IPS-NIHi11 (cell line): ENCODE data around the gene POMP.
A peak's percentile ranks its signal among the peaks of the same experiment; 100 is the strongest.
"Not testable (repeated sequence)": the region's sequence is repeated elsewhere in the genome, so short reads cannot be mapped to it uniquely, and the experiment has no call there.

Experiments
- DNase-seq: peaks from one replicate; pipeline ENCODE4 v3.0.0; 2012; ENCODE audit warnings: mixed read lengths, low spot score

Gene POMP

DNA sequence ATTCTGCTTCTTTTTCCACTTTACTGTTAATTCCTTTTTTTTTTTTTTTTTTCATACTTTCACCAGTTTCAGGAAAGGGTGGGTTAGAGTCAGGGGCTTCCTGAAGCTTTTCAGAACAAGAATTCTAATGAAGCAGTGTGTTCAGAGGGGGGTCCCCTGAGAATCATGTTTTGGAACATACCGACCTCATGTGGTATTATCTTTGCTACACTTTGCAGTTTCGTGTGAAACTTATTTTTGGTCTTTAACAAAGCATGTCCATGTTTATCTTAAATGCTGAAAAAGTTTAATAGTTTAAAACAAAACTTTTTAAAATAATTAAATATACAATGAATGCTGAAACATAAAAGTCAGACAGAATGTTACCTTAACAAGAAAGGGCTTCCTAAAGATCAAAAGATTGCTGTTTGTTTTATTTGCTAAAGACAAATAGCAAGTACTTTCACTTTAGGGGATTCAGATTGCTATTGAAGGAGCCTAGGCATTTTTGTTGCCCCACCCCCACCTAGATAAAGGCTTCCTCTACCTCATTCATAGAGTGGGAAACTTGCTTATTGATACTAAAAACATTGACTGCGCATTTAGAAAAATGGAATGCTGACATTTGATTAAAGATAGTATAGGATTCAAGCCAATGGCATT lies 21.1 kb upstream of the POMP start:
- DNase-seq, result no peak

DNA sequence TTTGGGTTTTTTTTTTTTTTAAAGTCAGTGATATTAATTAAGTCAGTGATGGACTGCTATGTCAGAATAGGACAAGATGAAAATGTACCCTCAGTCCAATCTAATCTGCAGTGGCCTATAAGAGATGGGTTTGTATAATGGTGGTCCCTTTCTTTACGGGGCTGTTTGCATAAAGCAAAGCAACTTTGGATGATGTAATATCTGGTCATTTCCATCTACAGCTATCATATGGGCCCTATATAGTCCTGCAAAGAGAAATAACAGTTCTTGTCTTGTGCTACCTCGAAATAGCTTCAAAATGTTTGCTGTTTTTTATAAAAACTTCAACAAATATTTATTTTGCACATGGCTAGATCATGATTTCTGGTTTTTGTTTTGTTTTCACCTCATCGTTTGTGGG lies 20.2 kb upstream of the POMP start:
- no peak for DNase-seq

DNA sequence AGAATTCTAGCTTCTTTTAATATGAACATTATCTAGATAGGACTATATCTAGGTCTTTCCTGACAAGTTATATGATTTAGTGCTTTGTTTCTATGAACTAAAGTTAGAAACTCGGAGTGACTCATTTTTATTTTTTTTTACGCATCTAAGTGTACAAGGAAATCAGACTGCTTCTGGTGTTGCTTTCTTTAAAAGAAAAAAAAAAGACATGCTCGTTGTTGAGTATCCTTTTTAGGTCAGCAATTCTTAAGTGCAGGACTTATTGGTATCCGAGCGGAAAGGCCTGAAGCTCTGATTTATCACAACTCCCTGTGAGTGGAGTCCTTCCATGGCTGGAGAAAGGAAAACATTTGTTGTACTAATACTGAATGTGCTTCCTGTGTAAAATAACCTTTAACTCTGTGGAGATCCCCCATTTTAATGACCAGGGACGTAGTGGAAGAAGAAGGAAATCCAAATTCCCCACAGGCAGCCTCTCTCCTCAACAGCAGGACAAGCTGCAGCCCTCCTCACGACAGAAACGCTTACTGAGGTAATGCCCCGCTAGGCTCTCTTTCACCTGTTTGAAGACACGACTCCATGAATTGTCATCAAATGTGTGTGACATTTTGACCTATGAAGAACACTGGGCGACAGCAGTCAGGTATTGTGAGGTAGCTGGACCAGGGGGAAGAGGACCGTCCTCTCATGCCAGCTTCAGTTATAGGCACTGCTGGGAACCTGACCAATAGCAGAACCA lies 17.9 kb upstream of the POMP start:
- DNase-seq, result no peak

DNA sequence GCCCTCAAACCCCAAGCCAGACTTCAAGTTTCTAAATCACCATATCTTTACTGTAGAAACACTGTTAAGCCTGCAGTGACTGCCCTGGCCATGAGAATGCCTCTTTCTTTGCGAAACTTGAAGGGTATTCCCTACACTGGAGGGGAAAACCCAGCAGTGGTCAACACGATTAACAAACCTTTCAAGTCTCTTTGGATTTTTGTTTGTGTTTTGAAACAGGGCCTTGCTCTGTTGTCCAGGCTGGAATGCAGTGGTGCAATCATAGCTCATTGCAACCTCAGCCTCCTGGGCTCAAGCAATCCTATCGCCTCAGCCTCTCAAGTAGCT lies 17.4 kb upstream of the POMP start:
- DNase-seq, result no peak

DNA sequence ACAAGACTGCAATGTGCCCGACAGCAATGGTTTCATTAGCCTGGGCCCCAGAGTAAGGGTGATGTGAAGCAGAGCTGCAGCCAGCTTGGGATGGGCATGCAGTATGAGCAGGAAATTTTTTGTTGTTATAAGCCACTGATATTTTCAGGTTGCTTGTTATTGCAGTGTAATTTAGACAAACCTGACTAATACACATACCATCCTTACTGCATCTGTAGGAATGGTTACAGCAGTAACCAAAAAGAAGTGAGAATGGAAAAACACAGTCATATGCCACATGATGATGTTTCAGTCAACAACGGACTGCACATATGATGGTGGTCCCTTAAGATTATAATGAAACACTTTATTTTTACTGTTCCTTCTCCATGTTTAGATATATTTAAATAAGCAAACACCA lies 8.6 kb upstream of the POMP start:
- no peak for DNase-seq

DNA sequence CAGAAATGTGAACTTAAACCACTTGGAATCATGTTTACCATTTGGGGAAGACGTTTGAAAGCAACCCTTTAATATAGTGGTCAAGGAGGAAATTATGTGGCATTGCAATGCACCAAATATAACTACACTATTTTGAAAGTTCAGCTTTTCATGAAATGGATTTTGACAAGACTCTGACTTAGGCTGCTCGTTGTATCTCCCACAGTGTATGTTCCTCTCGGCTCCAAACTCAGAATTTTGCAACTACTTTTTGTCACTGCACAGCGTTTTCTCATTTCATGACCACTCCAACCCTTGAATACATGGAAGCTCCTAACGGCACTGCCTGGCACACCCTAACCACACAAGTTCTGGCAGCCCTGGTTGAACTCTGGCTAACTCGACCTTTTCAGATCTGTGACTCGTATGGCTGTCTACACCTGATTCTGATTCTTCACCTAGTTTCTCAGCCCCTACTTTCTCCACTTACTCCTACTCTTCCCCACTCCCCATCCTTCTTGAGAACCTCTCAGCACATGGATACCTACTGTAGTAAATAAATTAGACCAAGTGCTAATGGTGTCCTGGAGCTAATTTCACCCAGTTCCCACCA lies 7.0 kb upstream of the POMP start:
- DNase-seq, result no peak

DNA sequence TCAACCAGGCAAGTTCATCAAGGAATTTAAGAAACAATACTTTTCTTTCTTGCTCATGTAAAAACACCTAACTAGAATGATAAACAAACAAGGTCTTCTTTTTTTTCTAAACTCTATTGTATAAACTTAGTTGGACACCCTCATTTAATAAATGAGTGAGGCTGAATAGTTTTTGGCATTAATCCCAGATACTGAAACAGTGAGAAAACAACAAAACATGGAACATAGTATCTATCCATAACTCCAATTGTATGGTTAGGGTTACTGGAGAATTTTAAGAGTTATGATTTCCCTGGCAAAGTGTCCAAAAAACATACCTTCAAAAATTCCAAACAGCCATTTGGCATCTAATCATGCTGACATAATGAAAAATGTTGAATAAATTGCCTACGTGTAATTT lies 5.8 kb upstream of the POMP start:
- DNase-seq, result no peak

DNA sequence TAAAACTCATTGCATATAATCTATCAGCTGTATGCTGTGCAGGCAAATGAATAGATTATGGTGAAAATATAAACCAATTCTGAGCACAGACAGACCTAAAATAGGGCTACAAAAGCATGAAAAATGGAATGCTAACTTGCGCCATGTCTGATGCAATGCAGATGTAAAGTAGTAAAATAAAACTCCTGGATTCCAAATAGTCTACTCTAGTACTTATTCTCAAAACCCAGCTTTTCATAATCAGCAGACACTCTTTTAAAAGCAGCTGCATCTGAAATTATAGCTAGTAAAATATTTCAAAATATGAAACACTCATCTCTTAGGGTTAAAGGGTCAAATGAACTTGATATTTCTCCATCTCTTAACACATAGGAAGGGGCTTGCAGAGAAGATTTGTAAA lies 4.7 kb upstream of the POMP start:
- no peak for DNase-seq

DNA sequence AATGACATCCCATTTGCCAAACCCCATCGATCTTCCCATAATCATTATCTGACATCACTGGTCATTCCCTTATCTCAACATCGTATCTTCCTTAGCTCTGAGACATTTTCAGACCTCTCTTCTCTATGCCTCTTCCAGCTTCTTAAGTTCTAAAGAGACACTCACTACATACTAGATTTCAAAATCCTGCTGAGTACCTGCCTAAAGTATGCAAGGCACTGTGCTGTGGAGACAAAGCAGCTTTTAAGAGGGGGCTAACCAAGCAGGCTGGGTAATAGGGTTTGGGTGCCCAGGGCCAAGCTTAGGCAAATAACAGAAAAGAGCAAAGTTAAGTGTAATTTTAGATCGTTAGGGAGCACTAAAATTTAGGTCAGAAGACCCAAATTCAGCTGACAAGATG lies 3.4 kb upstream of the POMP start:
- DNase-seq, result no peak

DNA sequence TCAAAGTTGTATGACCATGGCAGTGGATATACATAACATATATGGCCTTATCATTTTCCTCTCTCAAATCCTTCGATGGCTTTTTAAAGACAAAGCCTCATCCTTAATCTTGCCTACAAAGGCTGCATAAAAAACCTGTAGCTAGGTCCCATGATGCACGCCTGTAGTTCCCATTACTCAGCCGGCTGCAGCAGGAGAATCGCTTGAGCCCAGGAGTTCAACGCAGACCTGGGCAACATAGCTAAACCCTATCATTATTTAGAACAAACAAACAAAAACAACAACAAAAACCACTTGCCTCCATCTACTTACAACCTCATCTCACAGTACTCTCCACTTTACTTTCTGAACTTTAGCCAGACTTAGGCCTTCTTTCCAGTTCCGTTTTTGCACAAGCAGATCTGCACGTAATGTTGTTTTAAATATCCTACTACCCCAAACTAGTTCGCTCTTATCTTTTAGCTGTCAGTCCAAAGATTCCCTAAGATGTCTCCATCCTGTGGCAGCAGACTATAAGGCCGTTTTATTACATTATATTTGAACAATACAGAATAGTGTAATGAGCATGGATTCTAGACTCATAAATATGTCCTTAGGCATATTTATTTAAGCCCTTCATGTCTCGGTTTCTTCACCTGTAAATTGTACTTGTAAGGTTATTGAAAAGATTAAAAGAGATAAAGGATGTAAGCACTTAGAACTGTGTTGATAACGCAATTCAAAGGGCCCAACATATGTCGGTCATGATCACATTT lies 969 bp upstream of the POMP start:
- DNase-seq, result no peak

DNA sequence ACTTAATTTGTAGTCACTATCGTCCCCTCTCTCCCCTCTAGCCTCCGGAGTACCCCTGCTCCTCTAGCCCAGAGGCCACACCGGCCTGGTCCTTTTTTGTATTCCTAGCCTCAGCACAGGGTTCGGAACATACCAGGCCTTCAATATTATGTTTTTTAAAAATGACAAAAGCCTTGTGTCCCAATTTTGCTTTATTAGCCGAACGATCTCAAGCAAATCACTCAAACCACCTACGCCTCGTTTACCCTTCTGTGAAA lies 463 bp upstream of the POMP start:
- DNase-seq, result peak; percentile 10

DNA sequence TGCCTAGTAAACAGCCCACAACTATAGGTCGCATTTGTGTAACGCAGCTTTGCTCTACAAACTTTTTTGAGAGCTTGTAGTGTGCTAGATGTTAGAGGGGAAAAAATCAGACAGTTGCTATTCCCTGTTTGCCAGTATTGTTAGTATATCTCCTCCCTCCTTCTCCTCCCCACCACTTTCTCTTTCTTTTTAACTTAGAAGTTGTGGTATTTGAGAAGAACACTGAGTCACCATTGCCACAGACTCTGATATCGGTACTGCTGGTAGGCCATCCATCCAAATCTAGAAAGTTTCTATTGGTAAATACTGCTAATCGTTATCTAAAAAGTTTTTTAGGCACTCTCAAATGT lies 666 bp downstream of the POMP start:
- no peak for DNase-seq

DNA sequence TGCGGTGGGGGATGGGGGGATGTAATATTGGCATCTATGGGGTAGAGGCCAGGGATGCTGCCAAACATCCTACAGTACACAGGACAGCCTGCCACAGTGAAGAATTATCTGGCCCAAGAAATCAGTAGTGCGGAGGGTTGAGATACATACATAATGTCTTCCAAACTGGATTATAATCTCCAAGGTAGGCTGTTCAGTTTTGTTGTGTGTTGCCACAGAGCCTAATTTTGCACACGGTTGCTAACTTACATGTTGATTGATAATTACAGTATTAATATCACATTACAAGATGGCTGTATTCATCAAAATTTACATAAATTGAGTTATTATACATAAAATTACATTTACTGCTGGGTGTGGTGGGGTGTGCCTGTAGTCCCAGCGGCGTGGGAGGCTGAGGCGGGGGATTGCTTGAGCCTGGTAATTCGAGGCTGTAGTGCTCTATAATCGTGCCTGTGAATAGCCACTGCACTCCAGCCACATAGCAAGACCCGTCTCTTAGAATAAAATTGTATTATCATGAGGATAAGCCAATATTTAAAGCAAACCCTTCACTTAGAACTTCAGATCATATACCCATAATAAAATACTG lies 8.1 kb downstream of the POMP start:
- DNase-seq, result no peak

DNA sequence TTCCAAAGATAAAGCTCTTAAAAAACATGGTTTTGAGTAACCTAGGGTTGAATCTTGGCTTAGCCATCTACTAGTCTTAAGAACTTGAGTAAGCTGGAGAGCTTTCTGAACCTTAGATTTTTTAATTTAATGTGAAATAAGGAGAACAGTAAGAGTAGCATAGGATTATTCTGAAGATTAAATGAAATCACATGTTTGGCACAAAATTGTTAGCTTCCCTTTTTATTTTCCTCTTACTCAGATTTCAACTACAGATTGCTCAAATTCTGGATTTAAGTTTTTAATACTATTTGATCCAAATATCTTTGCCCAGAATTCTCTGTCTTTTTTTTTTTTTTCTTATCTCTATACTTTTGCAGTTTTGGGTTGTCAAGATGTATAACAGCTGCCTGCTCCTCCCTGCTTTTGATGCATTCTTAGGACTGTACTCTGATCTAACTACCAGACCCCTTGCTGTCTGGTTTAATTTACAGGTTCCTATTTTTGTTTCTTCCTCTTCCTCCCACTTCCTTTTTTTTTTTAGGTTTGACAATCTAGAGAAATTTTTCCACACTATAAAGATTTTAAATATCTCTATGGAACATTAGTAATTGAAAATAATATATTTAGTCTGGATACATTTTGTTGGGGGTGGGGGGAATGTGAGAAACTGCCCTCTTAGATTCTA lies 12.3 kb downstream of the POMP start:
- DNase-seq, result no peak

DNA sequence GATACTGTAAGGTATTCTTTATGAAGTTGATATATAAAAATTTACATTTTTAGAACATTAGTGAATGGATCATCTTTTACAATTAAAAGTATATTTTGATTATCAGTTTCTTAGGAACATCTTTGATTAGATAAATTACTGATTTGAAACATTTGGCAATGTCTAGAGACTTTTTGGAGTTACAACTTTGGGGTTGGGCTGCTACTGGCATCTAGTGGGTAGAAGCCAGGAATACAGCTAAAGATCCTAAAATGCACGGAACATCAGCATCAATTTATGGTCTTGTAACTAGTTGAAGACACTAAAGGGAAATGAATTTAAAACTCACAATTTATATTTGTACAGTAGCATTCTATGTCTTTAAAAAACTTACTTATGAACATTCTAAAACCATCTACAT lies 19.9 kb downstream of the POMP start:
- no peak for DNase-seq

DNA sequence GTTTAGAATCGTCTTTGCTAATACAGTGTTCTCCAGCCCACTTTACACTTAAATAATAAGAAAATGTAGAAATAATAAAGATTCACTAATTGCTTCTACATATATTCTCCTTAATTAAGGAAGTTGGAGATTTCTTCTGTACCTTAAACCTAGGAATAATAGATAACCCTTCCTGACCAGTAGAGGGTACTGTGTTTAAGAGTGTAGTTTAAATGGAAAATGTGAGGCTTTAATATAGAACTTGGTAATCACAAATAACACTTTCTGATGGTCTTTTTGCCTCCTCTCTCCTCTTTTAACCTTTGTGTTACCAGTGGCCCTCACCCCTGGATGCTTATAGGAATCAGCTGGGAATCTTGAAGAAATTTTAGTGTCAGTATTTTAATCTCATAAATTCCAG lies 20.7 kb downstream of the POMP start:
- no peak for DNase-seq

DNA sequence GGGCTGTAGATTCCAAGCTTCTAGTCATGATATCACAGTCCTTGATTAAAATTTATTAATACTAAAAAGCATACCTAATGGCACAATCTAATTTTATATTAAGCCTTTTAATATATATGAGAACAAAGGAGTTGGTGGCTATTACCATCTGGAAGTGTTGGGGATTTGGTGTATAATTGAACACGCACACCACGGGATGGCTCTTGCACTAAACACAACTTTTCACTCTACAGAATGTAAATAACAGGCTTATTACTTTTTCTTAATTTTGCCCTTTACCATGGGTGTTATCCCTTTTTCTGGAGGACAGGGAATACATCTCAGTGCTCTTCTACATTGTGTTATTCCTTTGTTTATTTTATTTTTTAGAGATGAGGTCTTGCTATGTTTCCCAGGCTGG lies 21.6 kb downstream of the POMP start:
- no peak for DNase-seq

DNA sequence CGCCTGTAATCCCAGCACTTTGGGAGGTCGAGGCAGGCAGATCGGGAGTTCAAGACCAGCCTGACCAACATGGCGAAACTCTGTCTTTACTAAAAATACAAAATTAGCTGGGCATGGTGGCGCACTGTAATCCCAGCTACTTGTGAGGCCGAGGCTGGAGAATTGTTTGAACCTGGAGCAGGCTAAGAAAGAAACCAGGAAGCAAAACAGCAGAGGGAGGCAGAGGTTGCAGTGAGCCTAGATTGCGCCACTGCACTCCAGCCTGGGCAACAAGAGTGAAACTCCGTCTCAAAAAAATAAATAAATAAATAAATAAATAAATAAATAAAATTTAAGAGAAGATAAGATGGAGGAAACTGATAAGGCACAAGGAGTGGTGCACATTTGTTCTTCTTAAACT lies 24.2 kb downstream of the POMP start:
- DNase-seq, result not testable (repeated sequence)

DNA sequence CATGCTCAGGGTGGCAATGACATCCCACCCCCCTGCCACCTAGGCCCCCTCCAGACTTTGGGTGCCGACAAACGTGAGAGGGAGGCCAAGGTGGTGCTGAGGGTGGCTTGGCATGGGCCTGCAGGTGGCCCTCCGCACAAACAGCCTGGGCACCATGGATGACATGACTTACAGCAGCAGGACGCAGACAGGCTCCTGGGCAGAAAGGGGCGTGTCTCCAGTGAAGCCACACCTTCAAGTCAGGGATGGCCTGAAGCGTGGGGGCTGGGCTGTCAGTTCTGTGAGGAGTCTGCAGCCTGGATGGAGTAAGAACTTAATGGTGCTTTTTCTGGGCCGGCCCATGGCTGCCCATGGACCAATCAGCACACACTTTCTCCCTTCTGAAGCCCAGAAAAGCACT lies 25.3 kb downstream of the POMP start:
- peak; percentile 68 for DNase-seq

DNA sequence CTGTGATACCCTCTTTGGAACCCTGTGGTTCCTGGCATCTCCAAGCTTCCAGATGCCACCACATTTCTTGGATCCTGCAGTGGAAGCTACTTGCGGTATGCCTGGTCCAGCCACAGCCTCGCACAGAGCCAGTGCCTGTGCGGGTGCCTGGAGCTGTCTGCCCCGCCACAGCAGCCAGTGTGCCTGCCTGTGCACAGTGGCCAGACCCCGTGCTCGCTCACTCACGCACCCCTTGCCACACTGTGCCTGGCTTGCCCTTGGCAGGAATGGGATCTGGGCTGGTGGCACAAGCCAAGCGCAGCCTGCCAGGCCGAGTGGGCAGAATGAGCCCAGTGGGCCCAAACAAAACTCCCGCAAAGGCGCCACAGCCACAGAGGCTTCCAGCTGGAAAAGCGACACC lies 26.2 kb downstream of the POMP start:
- no peak for DNase-seq

DNA sequence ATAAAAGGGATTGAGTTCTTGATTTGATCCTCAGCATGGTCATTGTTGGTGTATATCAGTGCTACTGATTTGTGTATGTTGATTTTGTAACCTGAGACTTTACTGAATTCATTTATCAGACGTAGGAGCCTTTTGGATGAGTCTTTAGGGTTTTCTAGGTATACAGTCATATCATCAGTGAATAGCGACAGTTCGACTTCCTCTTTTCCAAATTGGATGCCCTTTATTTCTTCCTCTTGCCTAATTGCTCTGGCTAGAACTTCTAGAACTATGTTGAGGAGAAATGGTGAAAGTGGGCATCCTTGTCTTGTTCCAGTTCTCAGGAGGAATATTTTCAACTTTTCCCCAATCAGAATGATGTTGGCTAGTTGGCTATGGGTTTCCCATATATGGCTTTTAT lies 27.0 kb downstream of the POMP start:
- no peak for DNase-seq

DNA sequence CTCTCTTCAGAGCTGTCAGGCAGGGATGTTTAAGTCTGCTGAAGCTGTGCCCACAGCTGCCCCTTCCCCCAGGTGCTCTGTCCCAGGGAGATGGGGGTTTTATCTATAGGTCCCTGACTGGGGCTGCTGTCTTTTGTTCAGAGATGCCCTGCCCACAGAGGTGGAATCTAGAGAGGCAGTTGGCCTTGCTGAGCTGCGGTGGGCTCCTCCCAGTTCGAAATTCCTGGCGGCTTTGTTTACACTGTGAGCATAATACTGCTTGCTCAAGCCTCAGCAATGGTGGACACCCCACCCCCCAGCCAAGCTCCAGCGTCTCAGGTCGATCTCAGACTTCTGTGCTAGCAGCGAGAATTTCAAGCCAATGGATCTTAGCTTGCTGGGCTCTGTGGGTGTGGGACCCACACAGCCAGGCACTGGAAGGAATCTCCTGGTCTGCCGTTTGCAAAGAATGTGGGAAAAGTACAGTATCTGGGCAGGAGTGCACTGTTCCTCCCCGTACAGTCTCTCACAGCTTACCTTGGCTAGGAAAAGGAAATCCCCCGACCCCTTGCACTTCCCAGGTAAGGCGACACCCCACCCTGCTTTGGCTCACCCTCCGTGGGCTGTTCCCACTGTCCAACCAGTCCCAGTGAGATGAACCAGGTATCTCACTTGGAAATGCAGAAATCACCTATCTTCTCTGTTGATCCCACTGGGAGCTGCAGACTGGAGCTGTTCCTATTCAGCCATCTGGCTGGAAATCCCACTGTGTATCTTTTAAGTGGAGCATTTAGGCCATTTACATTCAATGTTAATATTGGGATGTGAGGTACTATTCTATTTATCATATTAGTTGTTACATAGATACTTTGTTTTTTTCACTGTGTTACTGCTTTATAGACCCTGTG lies 34.9 kb downstream of the POMP start:
- DNase-seq, result peak; percentile 25
